GM19043 (cell line): ENCODE results near the gene LRRC4C.

Source experiments
- ATAC-seq: cut with Tn5 transposase; IDR thresholded peaks from one replicate; pipeline ENCODE4 v1.9.1; 2021; ENCODE audit warnings: low read depth; ENCODE audit not compliant: unreplicated experiment

Gene LRRC4C

DNA sequence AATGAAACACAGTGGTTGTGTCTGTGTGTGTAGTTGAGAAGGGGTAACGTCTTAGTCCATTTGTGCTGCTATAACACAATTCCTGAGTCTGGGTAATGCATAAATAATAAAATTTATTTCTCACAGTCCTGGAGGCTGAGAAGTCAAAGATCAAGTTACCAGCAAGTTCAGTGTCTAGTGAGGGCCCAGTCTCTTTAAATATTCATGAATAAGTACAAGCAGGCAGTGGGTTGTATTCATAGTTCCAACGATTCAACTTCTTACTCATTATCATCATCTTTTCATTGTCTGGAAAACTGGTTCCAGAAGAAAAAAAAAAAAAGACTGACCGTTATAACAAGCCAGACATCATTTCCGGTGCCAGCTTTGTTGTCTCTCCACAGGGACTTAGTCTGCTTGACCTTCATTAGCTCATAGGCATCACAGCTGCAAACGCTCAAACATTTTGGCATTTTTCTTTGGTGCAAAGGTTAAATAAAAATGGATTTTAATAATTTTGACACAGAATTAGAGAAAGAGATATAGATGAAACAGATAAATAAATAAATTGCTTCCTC, 1297.5 kb downstream of the LRRC4C start:
- ATAC-seq = no peak

DNA sequence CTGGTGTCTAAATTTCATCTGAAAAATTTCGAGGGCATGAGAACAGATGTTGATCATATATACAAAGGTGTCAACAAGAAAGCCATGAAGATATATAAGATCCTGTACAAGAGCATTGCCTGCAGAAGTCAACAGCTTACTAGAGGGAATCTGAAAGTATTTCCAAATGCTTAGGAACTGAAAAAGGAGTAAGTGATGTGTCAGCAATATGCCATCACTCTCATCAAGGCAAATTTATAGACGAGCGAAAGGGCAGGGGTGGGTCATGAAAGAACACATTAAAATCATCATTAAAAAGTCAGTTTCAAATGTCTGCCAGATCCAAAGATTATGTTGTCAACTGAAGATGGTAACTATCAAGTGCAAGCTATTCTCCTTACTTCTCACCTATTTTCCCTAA, 1299.0 kb downstream of the LRRC4C start:
- no peak for ATAC-seq

DNA sequence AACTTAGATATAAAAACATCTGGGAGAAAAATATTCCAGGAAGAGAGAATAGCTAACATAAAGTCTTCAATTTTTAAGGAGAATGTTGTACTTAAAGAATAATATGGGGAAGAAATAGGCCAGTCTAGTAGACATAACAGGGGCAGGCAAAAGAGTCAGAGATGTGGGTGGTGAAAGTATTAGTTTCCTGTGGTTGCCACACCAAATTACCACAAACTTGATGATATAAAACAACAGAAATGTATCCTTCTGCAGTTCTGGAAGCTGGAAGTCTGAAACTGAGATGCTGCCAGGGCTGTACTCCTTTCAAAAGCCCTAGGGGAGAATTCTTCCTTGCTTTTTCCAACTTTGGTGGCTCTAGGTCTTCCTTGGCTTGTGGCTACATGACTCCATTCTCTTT, 1309.7 kb downstream of the LRRC4C start:
- no peak for ATAC-seq

DNA sequence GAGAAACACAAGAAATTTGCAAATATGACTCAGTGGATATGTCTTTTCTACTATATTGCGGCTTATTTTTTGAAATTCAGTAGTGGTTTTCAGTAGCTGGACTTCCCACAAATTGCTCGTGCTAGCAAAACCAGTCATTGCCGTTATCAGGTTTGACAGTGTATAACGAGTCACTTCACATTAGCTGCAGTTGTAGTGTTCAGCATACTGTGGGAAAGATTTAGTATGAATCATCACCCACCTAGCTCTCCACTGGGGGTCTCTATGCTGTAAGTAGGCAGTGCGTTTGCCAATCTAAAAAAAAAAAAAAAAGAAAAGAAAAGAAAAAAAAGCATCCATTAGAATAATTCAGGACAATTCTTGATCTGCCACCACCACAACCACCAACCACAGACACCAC, 1318.9 kb downstream of the LRRC4C start:
- no peak for ATAC-seq

DNA sequence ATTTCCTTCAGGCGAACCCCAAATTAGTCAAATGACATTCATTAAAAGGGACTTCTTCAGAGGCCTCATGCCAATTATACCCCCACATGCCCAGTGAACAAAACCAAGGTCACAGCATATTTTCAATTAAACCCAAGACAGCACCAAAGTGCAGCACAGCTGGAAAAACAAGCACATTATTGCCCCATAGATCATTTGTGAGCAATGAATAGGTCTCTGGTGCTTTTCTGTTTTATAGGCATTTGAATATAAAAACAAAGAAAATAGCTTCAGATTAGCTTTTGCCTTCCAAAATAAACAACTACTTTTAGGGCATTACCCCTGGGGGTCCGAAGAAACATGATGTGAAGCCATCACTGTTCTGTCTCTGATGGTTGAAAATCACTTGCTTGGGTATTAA, 1319.9 kb downstream of the LRRC4C start:
- no peak for ATAC-seq

DNA sequence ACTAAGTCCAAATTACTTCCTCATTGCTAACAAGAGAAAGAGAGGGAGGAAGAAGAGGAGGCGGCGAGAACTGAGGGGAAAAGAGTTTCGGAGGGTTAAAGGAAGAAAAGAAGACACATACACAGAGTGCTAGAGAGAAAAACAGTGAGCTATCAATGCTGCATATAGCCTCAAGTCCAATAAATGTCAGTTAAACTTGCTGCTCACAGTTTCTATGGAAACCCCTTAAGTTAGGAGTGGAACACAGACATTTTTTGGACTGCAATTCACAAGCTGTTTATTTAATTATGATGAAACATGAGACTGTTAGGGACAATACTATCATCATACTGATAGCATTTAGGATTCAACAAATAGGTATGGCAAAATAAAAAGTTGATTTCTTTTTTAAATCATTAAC, 1320.4 kb downstream of the LRRC4C start:
- ATAC-seq = no peak

DNA sequence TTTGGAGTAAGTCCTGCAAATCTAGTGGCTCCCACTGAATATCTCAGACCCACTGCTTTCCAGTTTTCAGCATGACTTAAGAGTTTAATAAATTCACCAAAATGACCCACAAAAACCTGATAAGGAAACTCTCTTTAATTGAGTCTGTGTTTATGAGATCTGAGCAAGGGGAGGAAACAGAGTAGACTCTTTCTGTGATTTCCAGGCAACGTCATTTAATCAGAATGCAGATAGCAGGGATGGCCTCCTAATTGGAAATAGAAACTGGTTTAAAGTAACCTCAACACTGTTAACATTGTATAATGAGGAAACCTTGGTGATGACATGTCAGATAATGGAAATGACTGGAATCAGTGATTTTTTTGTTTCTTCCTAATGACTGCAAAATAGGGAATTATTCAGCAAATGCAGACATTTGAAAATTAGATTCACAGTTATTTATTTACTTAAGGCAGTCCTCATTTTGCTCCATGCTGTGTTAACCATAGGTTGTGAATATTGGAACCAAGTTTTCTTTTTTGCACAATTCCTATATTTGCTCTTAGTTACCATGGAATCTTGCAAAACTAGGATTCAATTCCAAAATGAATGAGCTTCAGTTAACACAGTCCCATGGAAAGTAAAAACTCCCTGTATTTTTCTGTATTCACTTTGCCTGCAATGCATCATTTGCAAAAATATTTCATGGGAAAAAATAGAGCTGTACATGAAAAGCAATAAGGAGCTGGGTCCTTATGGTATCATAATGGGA, 1324.5 kb downstream of the LRRC4C start:
- ATAC-seq = no peak

DNA sequence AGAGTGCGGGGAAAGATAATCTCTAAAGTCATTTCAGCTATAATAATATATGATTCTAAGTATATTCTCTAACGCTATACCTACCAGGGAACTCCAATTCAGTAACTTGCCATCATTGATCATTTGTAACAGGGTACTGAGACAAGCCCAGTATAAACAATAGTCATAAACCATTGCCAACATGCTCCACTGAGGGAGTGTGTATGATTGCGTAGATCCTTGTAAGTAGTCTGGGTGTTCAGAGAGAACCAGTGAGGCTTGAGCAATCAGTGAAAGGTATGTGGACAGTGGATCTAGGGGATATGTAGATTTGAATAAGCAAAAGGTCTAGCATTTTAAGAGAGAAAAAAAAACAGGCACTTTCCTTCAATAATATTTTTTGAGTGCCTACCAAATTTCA, 1326.0 kb downstream of the LRRC4C start:
- ATAC-seq = no peak

DNA sequence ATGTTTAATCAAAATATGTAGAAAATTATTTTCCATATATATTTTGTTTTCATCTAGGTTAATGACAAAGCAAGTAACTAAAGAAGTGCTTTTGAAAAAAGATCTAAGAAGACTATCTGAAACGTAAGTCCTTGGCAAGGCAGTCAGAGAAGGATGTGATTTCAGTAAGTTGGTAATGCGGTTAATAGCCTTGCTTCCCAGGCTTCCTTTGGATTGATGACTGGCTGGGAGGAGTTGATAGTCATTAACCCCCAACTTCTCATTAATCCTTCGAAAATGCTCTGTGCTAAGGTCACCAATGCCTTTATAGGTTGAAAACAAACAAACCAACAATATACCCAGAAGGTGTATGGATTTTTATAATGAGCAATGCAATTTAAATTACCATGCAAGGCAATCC, 1326.5 kb downstream of the LRRC4C start:
- ATAC-seq = no peak

DNA sequence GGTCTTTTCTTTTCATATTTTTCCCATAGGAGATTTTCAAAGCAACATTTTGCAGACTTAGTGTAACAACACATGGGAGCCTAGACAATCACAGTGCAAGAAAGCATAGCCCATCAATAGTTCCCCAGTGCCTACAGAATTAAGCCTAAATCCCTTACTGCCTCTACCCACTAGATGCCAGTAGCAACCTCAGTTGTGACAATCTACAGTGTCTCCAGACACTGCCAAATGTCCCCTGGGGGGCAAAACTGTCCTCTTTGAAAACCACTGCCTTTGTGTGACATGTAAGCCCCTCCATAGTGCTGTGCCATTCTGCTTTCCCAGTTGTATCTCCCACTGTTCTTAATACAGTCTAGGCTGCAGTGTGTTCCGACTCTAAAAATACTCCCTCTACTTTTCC, 1329.0 kb downstream of the LRRC4C start:
- ATAC-seq = no peak

DNA sequence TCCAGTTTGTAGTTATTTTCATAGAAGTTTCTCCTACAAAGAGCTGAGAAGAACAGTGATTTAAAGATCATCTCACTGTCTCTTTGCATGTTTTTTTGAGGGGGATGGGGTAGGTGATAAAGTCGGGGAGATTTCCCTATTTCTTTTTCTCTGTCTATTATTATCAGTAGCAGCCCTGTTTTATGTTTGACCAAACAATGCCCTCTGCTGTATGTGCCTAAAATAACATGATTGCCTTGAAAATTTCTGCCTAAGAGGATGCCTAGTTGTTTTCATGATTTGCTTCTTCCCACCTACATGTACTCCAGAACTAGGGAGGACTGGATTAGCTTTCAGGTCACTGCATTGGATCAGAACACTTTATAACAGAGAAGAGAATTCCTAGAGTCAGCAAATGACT, 1330.2 kb downstream of the LRRC4C start:
- ATAC-seq = no peak

DNA sequence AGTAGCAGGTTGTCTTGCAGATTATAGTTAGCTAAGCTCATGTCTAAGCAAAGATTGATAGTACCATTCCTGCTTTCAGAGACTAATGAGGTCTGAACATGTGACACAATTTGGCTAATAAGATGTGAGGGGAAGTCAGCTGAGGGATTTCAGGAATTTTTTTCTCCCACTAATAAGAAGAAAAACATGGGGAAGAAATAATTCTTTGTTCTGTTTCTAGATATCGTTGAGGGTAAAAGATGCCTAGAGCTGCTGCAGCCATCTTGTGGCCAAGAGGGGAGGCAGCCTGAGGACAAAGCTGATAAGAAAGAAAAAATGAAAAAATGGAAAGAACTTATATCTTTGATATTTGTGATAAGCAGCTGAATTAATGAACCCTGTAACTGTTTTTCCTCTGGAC, 1334.4 kb downstream of the LRRC4C start:
- no peak for ATAC-seq

DNA sequence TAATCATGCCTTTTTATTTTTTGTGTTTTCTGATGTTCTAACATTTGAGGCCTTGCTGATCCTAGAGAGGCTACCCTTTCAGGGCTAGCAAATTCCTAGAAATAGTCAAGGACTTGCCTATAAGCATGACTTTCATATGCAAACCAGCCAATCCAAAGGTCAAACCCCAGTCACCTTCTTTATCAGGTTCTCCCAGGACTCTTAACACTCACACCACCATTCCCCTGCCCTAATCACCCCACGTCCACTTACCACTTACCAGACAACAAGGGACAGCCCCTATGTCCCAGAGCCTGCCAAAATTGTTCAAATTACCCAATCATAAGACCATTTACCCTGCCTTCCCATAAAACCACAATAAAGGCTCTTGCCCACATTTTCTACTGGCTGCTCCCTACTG, 1339.8 kb downstream of the LRRC4C start:
- ATAC-seq = no peak

DNA sequence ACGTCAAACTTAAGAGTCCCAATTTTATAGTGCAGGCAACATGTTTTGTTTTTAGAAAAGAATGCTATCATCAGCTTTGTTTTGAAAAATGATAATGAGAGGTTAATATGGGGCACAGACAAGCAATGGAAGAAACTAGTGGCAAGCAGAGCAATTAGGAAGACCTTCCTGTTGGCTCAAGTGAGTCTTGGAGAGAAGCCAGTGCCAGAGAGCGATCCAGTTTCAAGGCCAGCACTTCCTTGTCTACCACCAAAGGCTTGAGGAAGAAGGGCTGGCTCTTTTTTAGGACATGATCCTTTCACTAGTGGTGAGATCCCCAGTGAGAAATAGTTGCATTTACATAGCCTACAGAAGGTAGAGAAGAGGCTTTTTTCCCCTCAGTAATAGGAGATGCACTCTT, 1340.7 kb downstream of the LRRC4C start:
- no peak for ATAC-seq

DNA sequence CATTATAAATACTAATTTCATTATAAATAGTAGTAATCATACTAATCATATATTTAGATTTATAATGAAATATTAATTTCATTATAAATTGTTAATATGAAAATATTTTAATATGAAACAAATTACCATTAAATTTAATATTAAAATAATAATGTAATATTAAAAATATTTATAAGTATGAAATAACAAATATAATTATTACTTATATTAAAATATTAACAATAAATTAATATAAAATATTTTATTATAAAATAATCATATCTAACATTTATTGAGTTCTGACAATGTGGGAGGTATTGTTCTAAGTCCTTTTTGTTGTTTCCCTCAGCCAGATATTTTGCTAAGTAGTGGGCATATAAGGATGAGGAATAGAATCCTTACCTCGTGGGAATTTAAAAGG, 1341.4 kb downstream of the LRRC4C start:
- ATAC-seq = no peak

DNA sequence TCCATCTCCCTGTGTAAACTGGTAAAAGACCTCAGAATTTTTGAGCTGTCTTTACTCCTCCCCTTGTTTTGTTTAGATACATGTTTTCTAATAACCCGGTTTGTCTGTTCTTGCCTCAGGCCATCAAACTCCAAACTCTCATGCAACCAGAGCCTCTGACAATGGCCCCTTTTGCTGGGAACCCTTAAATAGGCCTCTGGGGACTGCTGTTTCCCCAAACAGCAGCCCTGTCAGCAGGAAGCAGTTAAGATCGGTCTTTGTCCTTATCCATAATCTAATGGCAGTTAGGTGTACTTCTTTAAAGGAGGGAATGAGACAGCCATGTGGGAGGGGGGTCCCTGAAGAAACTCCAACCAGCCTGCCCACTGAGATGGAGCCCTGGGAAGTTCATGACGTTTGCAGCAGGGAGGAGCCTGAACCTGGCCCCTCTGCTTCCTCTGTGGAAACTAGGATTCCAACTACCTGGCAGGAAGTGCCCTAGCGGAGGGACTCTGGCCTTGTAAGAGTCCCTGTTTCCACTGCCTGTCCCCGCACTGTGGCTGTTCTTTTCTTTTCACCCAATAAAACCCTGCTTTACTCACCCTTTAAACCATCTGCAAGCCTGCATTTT, 1354.4 kb downstream of the LRRC4C start:
- ATAC-seq = no peak

DNA sequence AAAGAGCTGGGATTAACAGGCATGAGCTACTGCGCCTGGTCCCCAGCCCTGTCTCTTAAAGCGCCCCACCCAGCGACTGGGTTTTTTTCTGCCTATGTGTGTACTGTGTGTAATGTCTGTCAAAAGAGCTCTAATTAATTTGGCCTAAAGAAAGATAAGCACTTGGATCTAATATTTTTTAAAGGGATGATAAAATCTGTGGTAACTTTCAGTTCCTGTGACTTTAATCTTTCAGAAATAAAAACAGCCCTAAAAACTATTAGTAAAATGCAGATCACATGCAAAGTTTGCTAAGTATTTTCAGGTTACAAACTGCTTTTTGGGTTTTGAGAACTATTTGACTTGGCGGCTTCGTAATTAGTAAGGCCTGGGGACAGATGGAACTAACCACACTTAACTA, 1358.7 kb downstream of the LRRC4C start:
- ATAC-seq = no peak

DNA sequence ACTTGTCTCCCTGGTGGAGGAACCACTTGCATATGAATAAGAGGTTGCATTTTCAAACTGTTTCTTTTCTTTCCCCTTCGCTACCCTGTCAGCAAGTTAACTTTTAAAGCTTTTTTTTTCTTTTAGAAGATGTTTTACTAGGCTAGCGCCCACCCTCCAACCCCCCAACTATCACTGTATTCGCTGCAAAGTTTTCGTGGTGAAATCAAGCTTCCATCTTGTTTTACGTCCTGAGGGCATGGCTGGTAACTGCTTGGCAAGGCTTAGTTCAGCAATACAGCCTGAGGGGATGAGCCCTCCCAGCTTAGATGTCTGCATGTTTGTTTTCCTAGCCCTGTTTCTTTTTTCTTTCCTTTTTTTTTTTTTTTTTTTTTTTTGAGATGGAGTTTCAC, 1359.3 kb downstream of the LRRC4C start:
- no peak for ATAC-seq

DNA sequence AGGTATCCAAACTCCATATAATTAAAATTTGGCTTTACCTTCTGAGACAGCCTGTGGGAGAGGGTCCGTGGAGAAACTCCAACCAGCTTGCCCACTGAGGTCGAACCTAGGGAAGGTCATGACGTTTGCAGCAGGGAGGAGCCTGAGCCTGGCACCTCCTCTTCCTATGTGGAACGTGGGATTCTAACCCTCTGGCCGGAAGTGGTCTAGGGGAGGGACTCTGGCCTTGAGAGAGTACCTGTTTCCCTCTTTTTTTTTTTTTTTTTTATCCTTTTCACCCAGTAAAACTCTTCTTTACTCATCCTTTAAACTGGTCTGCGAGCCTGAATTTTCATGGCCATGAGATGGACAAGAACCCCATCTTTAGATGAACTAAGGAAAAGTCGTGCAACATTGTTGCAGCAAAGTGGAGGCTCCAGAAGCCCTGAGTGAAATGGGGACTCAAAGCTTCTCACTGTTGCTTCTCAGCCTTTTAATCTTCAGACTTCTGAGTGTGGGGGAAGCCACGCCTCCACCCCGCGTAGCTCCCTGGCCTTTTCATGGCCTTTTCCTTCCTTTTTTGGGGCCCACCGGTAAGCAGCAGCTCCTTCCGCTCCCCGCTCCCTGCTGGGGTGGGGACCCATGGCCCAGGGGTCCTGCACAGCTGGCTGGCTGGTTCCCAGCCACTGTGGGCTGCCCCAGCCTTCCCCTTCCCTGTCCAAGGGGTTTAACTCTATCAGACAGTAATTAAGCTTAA, 1359.9 kb downstream of the LRRC4C start:
- ATAC-seq = no peak

DNA sequence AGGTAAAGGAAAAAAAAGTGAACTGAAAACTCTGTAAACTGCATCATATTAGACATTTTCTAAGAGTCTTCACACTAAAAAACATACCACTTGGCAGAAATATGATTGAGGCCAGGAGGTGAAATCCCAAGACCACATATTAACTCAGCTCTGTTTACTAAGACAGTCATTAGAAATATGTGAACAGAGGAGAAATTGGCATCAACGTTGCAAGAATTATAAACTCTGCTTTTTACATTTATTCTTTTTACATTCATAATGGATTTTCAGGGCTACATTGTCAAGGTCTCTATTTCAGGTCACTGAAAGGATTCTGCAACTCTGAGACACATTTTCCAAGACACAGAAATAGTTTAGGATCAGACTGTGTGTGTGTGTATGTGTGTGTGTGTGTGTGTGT, 1364.0 kb downstream of the LRRC4C start:
- no peak for ATAC-seq

DNA sequence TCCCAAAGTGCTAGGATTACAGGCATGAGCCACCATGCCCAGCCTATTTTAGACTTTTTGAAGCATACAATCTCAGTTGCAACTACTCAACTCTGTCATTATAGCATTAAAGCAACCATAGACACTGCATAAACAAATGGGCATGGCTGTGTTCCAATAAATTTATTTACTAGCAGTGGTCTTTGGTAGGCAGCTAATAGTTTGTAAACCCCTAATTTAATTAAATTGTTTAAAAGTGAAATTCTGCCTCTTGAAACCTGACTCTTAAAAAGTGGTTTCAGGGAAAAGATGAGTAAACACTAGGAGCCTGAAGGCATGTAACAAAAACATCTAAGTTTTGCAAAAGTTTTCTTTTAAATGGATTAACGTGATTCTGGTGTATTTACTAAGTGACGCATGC, 1364.5 kb downstream of the LRRC4C start:
- no peak for ATAC-seq

DNA sequence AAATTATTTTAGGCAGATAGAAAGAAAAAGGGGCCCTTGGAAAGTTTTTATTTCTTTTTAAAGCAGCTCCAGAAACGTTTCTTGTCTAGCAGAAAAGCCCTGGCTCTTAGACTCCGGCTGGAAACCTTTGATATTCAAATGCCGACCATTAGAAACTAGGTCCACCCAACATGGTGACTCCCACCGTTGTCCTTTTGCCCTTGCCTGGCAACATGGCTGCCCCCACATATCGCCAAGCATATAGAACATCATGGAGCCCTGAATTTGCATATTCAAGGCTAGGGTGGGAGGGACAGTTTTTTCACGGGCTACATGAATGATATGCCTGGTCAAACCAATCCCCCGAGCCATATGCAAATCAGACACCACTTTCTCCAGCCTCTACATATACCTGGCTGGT, 1379.0 kb downstream of the LRRC4C start:
- no peak for ATAC-seq
